Right atrium auricular region (tissue), 2 donors: ENCODE measurements around the gene FSIP1. TPM values are rescaled to one million over a fixed set of nuclear protein-coding genes. Genes with fewer than 3 reads are reported as not detected.

Experiments used
- DNase-seq: peaks from one replicate; pipeline ENCODE4 v3.0.0-alpha.2; 2019; ENCODE audit warnings: low spot score
- H3K27ac ChIP-seq, 2 donors: fragments of 200-600 bp; sonication (generic); 1 replicate in 1 of 2; 2 replicates in 1 of 2; pipeline ENCODE4 v1.5.1; 2016 to 2019
- H3K27me3 ChIP-seq, 2 donors: fragments of 200-600 bp; sonication (generic); one replicate each; pipeline versions ENCODE4 v1.5.1 to v1.6.0; 2017 to 2019
- H3K36me3 ChIP-seq: fragments of 200-600 bp; sonication (generic); one replicate; pipeline ENCODE4 v1.5.1; 2016
- H3K4me1 ChIP-seq, 2 donors: fragments of 200-600 bp; sonication (generic); one replicate each; pipeline versions ENCODE4 v1.5.1 to v1.6.0; 2017 to 2019
- H3K4me3 ChIP-seq, 2 donors: fragments of 200-600 bp; sonication (generic); 1 replicate in 1 of 2; 2 replicates in 1 of 2; pipeline ENCODE4 v1.5.1; 2017 to 2019; ENCODE audit warnings: mild to moderate bottlenecking in 1 of 2, moderate library complexity in 1 of 2
- H3K9me3 ChIP-seq, 2 donors: fragments of 200-600 bp; sonication (generic); one replicate each; pipeline ENCODE4 v1.5.1; 2019
- total RNA-seq, 2 donors: library from RNA; depleted of rRNA; stranded (reverse); fragments of >200 nt; gene quantifications; one replicate each; pipeline ENCODE4 v1.1.0, GENCODE V29; 2016
- TF ChIP-seq, protein P1 (sequence below), 2 donors: fragments of 200-600 bp; sonication (generic); IDR thresholded peaks; one replicate each; pipeline ENCODE4 v1.5.1; 2019; ENCODE audit warnings: antibody characterized with exemption in 2 of 2

FSIP1 gene
- total RNA-seq, 2 donors from 2014 or later = 0.24 TPM; not detected in 1

DNA sequence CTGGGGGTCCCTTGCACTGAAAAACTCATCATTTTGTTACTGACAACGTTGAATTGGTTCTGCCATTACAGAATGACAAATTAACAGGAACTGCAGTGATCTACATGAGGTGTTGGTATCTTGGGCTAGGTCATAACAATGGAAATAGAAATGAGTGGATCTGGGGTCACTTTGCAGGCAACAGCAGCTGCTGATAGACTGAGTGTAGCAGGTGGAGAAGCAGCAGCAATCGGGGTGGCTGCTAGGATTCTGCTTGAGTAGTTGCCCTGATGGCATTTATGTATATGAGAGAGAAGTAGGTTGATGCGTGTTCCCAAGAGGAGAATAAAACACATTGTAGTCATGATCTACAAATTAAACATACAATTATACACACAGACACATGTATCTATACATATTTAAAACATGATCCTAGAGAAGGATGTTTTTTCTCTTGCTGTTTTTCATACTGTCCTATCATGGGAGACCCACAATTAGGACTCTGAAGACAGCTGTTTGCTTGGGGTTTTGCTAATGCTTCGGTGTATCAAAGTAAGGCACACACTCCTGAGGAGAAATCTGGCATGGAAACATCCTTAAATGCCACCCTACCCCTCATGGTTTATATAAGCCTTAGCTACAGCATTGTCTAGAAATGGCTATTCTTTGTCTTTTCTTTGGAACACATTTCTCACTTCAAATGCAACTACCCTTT, 217.5 kb downstream of the FSIP1 start:
- H3K4me3 ChIP-seq = no peak overlapping the region
- no peaks in the 10 kb centered on the region for H3K4me1 ChIP-seq
- no peak overlapping the region for H3K27ac ChIP-seq
- no peaks in the 10 kb centered on the region for H3K27me3 ChIP-seq
- H3K9me3 ChIP-seq = no peaks in the 10 kb centered on the region
- DNase-seq = no peak
- H3K36me3 ChIP-seq = no peaks in the 10 kb centered on the region
- TF ChIP-seq, protein P1, sequence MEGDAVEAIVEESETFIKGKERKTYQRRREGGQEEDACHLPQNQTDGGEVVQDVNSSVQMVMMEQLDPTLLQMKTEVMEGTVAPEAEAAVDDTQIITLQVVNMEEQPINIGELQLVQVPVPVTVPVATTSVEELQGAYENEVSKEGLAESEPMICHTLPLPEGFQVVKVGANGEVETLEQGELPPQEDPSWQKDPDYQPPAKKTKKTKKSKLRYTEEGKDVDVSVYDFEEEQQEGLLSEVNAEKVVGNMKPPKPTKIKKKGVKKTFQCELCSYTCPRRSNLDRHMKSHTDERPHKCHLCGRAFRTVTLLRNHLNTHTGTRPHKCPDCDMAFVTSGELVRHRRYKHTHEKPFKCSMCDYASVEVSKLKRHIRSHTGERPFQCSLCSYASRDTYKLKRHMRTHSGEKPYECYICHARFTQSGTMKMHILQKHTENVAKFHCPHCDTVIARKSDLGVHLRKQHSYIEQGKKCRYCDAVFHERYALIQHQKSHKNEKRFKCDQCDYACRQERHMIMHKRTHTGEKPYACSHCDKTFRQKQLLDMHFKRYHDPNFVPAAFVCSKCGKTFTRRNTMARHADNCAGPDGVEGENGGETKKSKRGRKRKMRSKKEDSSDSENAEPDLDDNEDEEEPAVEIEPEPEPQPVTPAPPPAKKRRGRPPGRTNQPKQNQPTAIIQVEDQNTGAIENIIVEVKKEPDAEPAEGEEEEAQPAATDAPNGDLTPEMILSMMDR (IDR thresholded peaks at IDR 0.05) = no peak

- H3K27ac ChIP-seq = no peak overlapping the region
- H3K4me3 ChIP-seq = no peak overlapping the region
- H3K4me1 ChIP-seq = peaks cover 0 to 11% of the 10 kb centered on the region in 2 donors
- TF ChIP-seq, protein P1 (IDR thresholded peaks at IDR 0.05) = no peak
- no peaks in the 10 kb centered on the region for H3K9me3 ChIP-seq
- H3K27me3 ChIP-seq = no peaks in the 10 kb centered on the region
- peak; percentile 38 for DNase-seq
- no peaks in the 10 kb centered on the region for H3K36me3 ChIP-seq
These were observed 224.2 kb downstream of the FSIP1 start for GRCh38 chr15:39558421-39558820.

GRCh38 chr15:39556461-39556860, 226.2 kb downstream of the FSIP1 start:
- no peak overlapping the region for H3K4me3 ChIP-seq
- DNase-seq = peak; percentile 26
- H3K4me1 ChIP-seq = peaks cover 0 to 13% of the 10 kb centered on the region in 2 donors
- H3K36me3 ChIP-seq = no peaks in the 10 kb centered on the region
- TF ChIP-seq, protein P1 (IDR thresholded peaks at IDR 0.05) = no peak
- no peaks in the 10 kb centered on the region for H3K9me3 ChIP-seq
- H3K27me3 ChIP-seq = no peaks in the 10 kb centered on the region
- H3K27ac ChIP-seq = no peak overlapping the region

DNA sequence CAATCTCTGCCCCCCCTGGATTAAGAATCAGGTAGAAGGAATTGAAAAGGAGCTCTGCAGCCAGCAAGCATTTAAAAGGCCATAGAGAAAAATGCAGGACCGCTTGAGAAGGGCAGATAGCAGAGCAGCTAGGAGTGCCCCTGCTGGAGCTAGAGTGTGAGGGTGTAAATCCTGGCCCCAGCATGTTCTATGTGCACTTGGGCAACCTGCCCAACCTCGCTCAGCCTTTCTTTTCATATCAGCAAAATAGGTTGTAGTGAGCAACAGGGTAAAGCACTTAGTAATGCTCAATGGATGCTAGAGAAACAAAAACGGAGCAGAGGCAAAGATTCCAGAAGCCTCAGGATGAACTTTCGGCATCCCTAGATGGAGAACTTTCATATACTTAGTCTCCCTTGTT, 226.8 kb downstream of the FSIP1 start:
- Histone ChIP-seq H3K4me3 (no peak overlapping the region), H3K36me3 (no peaks in the 10 kb centered on the region), H3K9me3 (no peaks in the 10 kb centered on the region), H3K27ac (no peak overlapping the region), H3K27me3 (no peaks in the 10 kb centered on the region), H3K4me1 (peaks cover 0 to 13% of the 10 kb centered on the region in 2 donors)
- TF ChIP-seq, protein P1 (IDR thresholded peaks at IDR 0.05) = no peak
- no peak for DNase-seq

- no peak overlapping the region for H3K4me3 ChIP-seq
- H3K4me1 ChIP-seq = peaks cover 0 to 13% of the 10 kb centered on the region in 2 donors
- H3K27ac ChIP-seq = no peak overlapping the region
- TF ChIP-seq, protein P1 (IDR thresholded peaks at IDR 0.05) = no peak
- H3K9me3 ChIP-seq = no peaks in the 10 kb centered on the region
- no peaks in the 10 kb centered on the region for H3K36me3 ChIP-seq
- no peaks in the 10 kb centered on the region for H3K27me3 ChIP-seq
- DNase-seq = no peak
These were observed 227.8 kb downstream of the FSIP1 start for GRCh38 chr15:39554746-39555387.
